ENCODE data around the gene TENT4A.

Gene TENT4A

GRCh38 chr5:6783787-6784186 is 70.6 kb downstream of the TENT4A start:
- no peak overlapping the region for H3K4me3 ChIP-seq (ENCODE audit: low read length)
- no peak for DNase-seq (ENCODE audit: low read depth, low spot score)

DNA sequence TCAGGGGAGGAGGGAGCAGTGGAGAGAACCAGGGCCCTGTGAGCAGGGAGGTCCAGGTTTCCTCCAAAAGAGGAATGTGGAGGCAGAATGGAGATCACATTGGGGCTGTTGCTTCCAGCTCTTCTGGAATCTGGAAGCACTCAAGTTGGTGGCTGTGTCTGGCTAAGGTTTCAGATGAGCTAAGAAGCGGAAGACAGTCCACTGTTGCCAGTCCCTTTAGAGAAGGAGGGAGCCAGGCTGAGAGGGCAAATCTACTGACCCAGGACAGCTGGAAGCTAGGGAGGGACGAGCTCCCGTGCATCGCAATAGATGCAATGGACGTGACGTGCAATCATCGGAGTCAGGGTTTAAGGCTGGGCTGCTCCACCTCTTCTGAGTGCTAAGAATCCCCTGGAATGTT is 71.2 kb downstream of the TENT4A start:
- DNase-seq (ENCODE audit: low read depth, low spot score): no peak
- H3K4me3 ChIP-seq (ENCODE audit: low read length): no peak overlapping the region

DNA sequence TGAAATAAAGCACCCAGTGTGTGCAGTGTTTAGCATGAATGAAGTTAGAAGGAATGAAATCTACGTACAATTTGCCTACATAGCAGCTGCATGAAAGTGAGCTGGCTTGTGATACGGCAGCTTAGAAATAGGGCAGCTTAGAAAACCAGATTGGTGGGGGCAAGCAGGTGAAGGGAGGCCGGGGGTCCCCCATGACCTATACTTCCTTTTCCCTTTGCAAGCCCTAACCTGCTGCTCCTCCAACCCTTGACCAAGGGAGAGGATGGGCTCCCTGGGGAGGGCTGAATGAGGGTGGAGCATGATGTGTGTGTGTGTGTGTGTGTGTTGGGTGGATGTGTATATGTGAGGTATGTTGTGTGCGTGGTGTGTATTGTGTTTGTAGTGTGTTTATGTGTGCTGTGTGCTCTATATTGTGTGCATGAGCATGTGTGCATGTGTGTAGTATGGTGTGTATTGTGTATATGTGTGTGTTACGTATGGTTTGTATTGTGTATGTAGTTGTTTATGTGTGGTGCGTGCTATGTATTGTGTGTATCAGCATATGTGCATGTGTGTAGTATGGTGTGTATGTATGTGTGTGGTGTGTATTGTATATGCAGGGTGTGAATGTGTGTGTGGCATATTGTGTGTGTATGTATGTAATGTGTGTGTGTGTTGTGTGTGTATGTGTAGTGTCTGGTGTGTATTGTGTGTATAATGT is 72.1 kb downstream of the TENT4A start:
- DNase-seq (ENCODE audit: low read depth, low spot score): no peak
- no peak overlapping the region for H3K4me3 ChIP-seq (ENCODE audit: low read length)

GRCh38 chr5:6785861-6786180 is 72.6 kb downstream of the TENT4A start:
- no peak for DNase-seq (ENCODE audit: low read depth, low spot score)
- H3K4me3 ChIP-seq (ENCODE audit: low read length): no peak overlapping the region

DNA sequence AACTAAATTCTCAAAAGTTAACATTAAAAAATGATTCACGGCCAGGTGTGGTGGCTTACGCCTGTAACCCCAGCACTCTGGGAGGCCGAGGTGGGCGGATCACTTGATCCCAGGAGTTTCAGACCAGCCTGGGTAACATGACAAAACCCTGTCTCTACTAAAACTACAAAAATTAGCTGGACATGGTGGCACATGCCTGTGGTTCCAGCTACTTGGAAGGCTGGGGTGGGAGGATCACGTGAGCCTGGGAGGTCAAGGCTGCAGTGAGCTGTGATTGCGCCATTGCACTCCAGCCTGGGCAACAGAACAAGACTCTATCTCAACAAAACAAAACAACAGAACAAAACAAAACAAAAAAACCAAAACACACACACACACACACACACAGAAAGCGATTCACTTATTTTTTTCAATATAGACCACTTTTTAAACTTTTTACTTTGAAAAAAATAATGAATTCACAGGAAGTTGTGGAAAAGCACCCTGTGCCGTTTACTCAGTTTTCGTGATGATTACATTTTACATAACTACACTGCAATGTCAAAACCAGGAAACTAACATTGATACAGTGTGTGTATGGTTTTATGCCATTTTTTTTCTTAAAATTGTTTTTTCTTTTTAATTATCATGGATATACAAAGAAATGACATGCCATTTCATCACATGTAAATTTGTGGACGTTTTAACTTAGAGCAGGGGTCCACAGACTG is 73.7 kb downstream of the TENT4A start:
- DNase-seq (ENCODE audit: low read depth, low spot score): no peak
- H3K4me3 ChIP-seq (ENCODE audit: low read length): no peak overlapping the region

- no peak for DNase-seq (ENCODE audit: low read depth, low spot score)
- no peak overlapping the region for H3K4me3 ChIP-seq (ENCODE audit: low read length)
Measured at GRCh38 chr5:6787941-6788340, 74.7 kb downstream of the TENT4A start.

DNA sequence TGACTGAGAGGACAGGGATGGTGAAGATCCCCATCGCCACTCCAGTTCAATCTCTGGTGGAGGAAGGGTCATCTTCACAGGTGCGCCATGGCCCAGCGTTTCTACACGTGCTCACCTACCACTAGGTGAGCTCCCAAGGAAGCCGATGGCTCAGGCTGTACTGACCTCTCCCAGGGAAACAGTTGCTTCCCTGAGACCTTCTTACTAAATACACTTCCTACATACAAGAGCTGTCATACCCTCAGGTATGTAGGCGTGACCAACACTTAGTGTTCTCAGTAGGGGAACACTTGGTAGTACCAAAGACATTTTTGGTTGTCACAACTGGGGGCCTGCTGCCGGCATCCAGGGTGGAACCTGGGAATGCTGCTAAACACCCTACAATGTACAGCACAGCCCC is 75.2 kb downstream of the TENT4A start:
- H3K4me3 ChIP-seq (ENCODE audit: low read length): no peak overlapping the region
- no peak for DNase-seq (ENCODE audit: low read depth, low spot score)

DNA sequence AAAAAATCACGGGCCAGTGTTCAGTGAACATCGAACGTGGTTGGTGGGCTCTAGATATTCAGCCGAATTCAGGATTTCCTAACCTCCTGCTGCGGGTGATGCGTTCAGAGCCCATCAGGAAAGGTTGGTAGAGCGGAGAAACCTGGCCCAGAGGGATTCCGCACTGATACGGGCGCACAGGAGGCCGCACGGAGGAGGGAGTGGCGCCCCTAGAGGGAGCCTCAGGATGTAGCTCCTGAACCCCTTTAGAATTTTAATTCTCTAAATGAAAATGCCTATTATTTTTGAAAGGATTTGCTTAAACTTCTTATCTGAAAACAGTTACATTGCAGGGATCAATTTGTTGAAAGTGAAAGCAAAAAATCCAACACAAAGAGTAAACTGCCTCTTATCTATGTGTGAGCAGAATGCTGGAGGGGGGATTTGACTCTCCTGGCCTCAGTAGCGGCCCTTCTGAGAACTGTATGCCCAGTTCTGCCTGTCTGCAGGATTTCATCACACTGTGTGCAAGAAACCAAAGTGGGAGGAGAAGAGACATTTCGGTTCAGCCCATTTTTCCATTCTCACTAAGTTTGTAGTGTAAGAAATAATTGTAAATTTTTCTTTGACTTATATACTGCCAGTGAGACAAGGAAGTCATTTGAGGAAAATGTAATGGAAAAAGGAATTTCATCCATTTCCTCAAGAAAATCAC is 75.9 kb downstream of the TENT4A start:
- no peak overlapping the region for H3K4me3 ChIP-seq (ENCODE audit: low read length)
- no peak for DNase-seq (ENCODE audit: low read depth, low spot score)

GRCh38 chr5:6790346-6790865 is 77.2 kb downstream of the TENT4A start:
- DNase-seq (ENCODE audit: low read depth, low spot score): no peak
- no peak overlapping the region for H3K4me3 ChIP-seq (ENCODE audit: low read length)

GRCh38 chr5:6791031-6791430 is 77.8 kb downstream of the TENT4A start:
- DNase-seq (ENCODE audit: low read depth, low spot score): no peak
- H3K4me3 ChIP-seq (ENCODE audit: low read length): no peak overlapping the region

GRCh38 chr5:6792376-6792775 is 79.1 kb downstream of the TENT4A start:
- H3K4me3 ChIP-seq (ENCODE audit: low read length): no peak overlapping the region
- DNase-seq (ENCODE audit: low read depth, low spot score): no peak

GRCh38 chr5:6792911-6793471 is 79.8 kb downstream of the TENT4A start:
- DNase-seq (ENCODE audit: low read depth, low spot score): no peak
- no peak overlapping the region for H3K4me3 ChIP-seq (ENCODE audit: low read length)

GRCh38 chr5:6801236-6801635 is 88.0 kb downstream of the TENT4A start:
- no peak overlapping the region for H3K4me3 ChIP-seq (ENCODE audit: low read length)
- DNase-seq (ENCODE audit: low read depth, low spot score): no peak

DNA sequence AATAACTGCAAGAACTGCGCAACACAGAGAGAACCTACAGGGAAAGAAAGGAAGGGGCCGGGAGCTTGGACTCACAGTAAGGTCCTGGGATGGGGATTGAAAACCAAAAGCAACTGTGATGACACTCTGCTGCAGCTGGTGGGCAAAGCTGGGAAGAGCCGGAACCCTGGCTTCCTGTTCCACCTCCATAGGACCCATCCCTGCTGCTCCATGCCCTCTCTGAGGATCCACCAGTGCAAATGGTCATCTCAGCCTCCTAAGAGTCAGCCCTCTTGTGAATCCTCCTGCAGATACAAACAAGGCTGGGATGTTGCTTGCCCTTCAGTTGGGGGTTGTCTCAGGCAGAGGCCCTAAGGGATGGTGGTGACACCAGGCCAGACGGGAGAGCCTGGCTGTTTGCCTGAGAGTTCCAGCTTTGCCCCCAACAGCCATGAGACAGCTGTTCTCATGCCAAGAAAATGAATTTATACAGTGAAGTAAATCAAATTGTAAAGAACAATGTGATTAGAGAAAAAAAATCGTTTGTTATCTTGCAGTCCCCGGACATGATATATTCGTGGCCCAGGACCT is 90.8 kb downstream of the TENT4A start:
- no peak for DNase-seq (ENCODE audit: low read depth, low spot score)
- H3K4me3 ChIP-seq (ENCODE audit: low read length): no peak overlapping the region

- H3K4me3 ChIP-seq (ENCODE audit: low read length): no peak overlapping the region
- no peak for DNase-seq (ENCODE audit: low read depth, low spot score)
Measured at GRCh38 chr5:6804766-6805501, 91.7 kb downstream of the TENT4A start.

DNA sequence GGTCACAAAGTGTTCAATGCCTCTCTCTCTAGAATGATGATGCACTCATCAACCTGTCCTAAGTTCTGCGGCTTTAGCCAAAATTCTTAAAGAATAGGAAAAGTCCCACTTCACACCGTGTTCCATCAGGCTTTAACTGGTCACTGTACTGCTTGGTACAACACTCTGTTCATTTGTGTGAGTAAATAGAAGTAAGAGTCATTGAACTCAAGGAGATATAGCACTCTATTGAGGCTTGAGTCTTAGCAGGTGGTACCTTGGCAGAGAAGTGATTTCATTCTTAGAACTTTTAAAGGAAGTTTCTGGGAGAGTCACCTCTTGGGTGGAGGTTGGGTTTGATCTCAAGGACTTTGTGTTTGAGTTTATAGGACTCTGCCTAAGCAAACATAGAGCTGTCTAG is 92.6 kb downstream of the TENT4A start:
- no peak overlapping the region for H3K4me3 ChIP-seq (ENCODE audit: low read length)
- no peak for DNase-seq (ENCODE audit: low read depth, low spot score)
